HEK293T (cell line): ENCODE measurements around the gene CES5A.

Experiments
- ARNT ChIP-seq: fragments of 450-650 bp; IDR thresholded peaks from 2 replicates; pipeline ENCODE4 v1.6.1; 2017; ENCODE audit warnings: mild to moderate bottlenecking
- FOXK2 ChIP-seq: fragments of 450-650 bp; IDR thresholded peaks from 2 replicates; pipeline ENCODE4 v1.6.1; 2016; ENCODE audit warnings: mild to moderate bottlenecking
- SP1 ChIP-seq: fragments of 450-650 bp; IDR thresholded peaks from 2 replicates; pipeline ENCODE4 v1.6.1; 2017

DNA sequence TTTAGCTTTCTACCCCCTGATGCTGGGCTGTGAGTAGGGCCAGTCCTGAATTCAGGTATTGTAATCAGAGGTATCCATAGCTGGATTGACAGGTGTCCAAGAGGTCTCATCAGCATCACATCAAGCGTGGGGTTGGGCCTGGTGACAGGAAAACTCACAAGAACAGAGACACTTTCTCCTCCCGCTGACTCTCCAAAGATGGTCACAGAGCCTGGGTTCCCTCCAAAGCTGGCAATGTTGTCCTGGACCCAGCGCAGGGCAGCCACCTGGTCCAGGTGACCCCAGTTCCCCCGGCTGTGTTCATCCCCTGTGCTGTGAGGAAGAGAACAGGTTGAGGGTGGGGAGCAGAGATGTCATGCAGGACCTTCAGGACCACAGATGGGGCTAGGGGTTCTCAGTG, 54.0 kb downstream of the CES5A start:
- no peak for TF ChIP-seq ARNT
- no peak for TF ChIP-seq SP1
- no peak for TF ChIP-seq FOXK2
